Vagina (tissue), 2 donors: ENCODE results near the gene LRMDA. TPM values are rescaled to one million over a fixed set of nuclear protein-coding genes. Genes with fewer than 3 reads are reported as not detected.

Experiments
- DNase-seq, 2 donors: peaks; one replicate each; pipeline ENCODE4 v3.0.0-alpha.2; 2017; ENCODE audit errors: extremely low spot score in 2 of 2
- H3K27ac ChIP-seq: fragments of 200-600 bp; sonication (generic); one replicate; pipeline ENCODE4 v1.5.1; 2019
- H3K27me3 ChIP-seq: fragments of 200-600 bp; sonication (generic); one replicate; pipeline ENCODE4 v1.5.1; 2019
- H3K36me3 ChIP-seq, 2 donors: fragments of 200-600 bp; sonication (generic); one replicate each; pipeline ENCODE4 v1.5.1; 2017 to 2019
- H3K4me1 ChIP-seq: fragments of 200-600 bp; sonication (generic); one replicate; pipeline ENCODE4 v1.5.1; 2019
- H3K4me3 ChIP-seq, 2 donors: fragments of 200-600 bp; sonication (generic); 1 replicate in 1 of 2; 2 replicates in 1 of 2; pipeline ENCODE4 v1.5.1; 2016 to 2019
- H3K9me3 ChIP-seq: fragments of 200-600 bp; sonication (generic); one replicate; pipeline ENCODE4 v1.5.1; 2019
- CTCF ChIP-seq, 3 experiments: fragments of 450-650 bp in 2 of 3; fragments of 200-600 bp in 1 of 3; sonication (generic) in 1 of 3; IDR thresholded peaks; one replicate each; pipeline ENCODE4 v1.5.1; 2017 to 2019; ENCODE audit warnings: antibody characterized with exemption in 3 of 3, mild to moderate bottlenecking in 2 of 3, moderate library complexity in 2 of 3
- POLR2A ChIP-seq, 2 donors: fragments of 450-650 bp; IDR thresholded peaks; one replicate each; pipeline ENCODE4 v1.6.1; 2017; ENCODE audit warnings: antibody characterized with exemption in 2 of 2, mild to moderate bottlenecking in 2 of 2, moderate library complexity in 2 of 2
- POLR2AphosphoS5 ChIP-seq, 2 donors: sonication (generic); formaldehyde crosslinking; IDR thresholded peaks; one replicate each; pipeline ENCODE4 v1.9.0; 2017; ENCODE audit warnings: antibody characterized with exemption in 2 of 2, mild to moderate bottlenecking in 2 of 2, low read depth in 1 of 2; ENCODE audit not compliant: insufficient read depth in 1 of 2
- intact Hi-C: fragments of 100-400 bp; cut with DNase I; formaldehyde crosslinking; loops from one replicate; pipeline ENCODE4 v1.15.1; 2023
- total RNA-seq: library from RNA; depleted of rRNA; stranded (reverse); fragments of >200 nt; gene quantifications from one replicate; pipeline ENCODE4 v1.2.3, GENCODE V29; 2016

LRMDA gene
- total RNA-seq, 1 donor from 2014 or later, result 22.6 TPM

DNA sequence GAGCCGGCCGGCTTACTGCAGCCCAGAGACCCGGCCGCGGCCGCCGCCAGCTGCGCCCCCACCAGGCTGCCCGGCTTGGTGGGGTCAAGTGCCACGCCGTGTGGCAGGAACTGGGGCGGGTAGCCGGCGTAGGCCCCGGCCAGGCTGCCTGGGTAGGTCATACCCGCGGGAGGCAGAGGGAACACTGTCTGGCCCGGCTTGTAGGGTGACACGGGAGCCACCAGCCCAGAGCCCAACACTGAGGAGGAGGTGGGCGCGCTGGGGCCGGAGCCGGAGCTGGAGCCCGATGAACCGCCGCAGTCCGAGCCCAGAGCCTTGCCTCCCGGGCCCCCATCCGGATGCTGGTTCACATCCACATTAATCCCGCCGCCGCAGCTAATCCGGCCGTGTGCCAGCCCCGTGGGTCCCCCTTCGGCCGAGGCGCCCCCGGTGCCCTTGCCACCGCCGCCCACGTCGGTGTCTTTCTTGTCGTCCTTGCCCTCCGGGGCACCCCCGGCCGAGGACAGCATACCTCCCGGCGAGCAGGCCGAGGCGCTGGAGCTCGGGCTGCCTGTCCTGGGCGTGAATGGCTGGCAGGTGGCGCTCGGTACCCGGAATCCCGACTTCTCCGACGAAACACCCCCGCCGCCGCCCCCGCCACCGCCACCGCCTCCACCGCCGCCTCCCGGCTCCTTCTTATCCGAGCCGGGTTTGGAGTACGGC lies 31.8 kb upstream of the LRMDA start:
- Histone ChIP-seq H3K27me3 (no peaks in the 10 kb centered on the region), H3K9me3 (no peaks in the 10 kb centered on the region), H3K27ac (peak overlapping the region; percentile 99), H3K4me1 (peaks cover 36% of the 10 kb centered on the region), H3K36me3 (peaks cover 0 to 12% of the 10 kb centered on the region in 2 donors), H3K4me3 (peak overlapping the region; percentile 88 to 99)
- TF ChIP-seq CTCF (IDR thresholded peaks at IDR 0.05) (peak in 2 of 3 experiments; percentile 35), POLR2A (IDR thresholded peaks at IDR 0.05) (no peak), POLR2AphosphoS5 (IDR thresholded peaks at IDR 0.05; ENCODE audit: insufficient read depth in 1 of 2, low read depth in 1 of 2) (peak in 1 of 2 donors; percentile 51)
- no peak for DNase-seq
- intact Hi-C loops, result loop anchor here (5.0 to 10.0 kb wide), 10 partner anchors 68 to 1605 kb away; no protein-coding TSS in a partner anchor

DNA sequence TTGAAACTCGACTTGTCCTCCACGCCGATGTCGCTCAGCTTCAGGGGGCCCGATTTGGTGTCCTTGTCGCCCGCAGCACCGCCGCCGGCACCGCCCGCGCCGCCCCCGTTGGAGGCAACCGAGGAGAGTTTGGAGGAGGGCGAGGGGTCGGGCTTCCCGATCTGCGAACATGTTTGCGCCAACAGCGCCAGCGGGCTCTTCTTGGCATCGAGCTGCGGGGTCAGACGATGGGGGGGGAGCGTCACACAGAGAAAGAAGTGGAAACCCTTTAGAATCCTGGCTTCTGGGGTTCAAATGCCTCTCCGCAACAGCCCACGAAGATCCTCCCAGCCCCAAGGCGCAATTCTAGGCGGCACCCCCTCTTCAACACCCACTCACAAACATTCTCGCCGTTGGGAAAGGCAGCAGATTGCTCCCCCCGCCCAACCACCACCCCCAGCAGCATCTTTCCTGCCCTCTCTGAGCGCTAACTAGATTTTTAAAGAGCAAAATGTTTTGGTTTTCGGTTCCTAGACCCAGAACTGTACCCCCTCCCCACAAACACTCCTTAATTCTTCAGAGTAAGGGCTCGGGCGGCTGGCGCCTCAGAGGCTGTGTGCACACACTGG lies 31.2 kb upstream of the LRMDA start:
- Histone ChIP-seq H3K4me1 (peaks cover 37% of the 10 kb centered on the region), H3K27me3 (no peaks in the 10 kb centered on the region), H3K36me3 (peaks cover 0 to 12% of the 10 kb centered on the region in 2 donors), H3K9me3 (no peaks in the 10 kb centered on the region), H3K27ac (peak overlapping the region; percentile 99), H3K4me3 (peak overlapping the region; percentile 88 to 99)
- intact Hi-C loops, result loop anchor here (5.0 to 10.0 kb wide), 4 partner anchors 67 to 505 kb away; no protein-coding TSS in a partner anchor
- TF ChIP-seq POLR2A (IDR thresholded peaks at IDR 0.05) (peak in 1 of 2 donors; percentile 10), POLR2AphosphoS5 (IDR thresholded peaks at IDR 0.05; ENCODE audit: insufficient read depth in 1 of 2, low read depth in 1 of 2) (no peak), CTCF (IDR thresholded peaks at IDR 0.05) (no peak)
- no peak for DNase-seq

DNA sequence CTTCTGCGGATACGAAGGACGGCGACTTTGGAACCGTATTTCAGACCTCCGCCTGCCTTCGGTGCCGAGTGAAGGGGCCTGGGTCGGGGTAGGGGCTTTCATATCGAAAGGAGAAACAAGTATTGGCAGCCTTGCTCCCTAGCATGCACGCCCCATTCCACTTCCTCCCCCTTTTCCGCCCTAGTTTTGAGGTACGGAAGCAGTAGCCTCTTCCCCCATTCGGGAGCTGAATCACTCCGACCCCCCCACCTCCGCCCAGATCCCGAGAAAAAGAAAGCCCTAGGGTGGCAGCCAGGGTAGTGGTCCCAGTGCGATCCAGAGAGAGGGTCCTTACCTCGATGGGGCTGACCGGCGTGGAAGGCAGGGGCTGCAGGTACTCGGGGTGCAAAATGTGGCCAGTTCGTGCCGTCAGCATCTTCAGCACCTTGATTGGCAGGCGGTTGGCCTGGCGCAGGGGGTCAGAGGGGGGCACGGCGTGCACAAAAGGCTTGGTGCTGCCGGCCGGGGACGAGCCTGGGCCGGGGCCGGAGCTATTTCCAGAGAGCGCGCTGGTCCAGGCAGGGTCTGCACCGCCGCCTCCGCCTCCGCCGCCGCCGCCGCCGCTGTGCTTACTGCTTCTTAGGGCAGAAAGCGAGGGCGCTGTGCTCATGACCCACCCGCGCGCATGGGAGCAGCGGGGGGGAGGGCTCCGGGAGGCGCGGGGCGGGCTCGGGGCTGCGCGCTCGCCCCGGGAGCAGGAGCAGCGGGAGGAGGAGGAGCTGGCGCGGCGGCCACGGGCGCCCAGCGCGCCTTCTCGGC lies 30.5 kb upstream of the LRMDA start:
- H3K9me3 ChIP-seq, result no peaks in the 10 kb centered on the region
- no peak for DNase-seq
- H3K27ac ChIP-seq, result peak overlapping the region; percentile 99
- peak overlapping the region; percentile 88 to 99 for H3K4me3 ChIP-seq
- intact Hi-C loops, result loop anchor here (5.0 to 10.0 kb wide), 4 partner anchors 66 to 504 kb away; no protein-coding TSS in a partner anchor
- peaks cover 0 to 12% of the 10 kb centered on the region in 2 donors for H3K36me3 ChIP-seq
- H3K27me3 ChIP-seq, result no peaks in the 10 kb centered on the region
- peak in 1 of 2 donors; percentile 38 for TF ChIP-seq POLR2AphosphoS5 (IDR thresholded peaks at IDR 0.05; ENCODE audit: insufficient read depth in 1 of 2, low read depth in 1 of 2)
- TF ChIP-seq CTCF (IDR thresholded peaks at IDR 0.05), result no peak
- peaks cover 40% of the 10 kb centered on the region for H3K4me1 ChIP-seq

DNA sequence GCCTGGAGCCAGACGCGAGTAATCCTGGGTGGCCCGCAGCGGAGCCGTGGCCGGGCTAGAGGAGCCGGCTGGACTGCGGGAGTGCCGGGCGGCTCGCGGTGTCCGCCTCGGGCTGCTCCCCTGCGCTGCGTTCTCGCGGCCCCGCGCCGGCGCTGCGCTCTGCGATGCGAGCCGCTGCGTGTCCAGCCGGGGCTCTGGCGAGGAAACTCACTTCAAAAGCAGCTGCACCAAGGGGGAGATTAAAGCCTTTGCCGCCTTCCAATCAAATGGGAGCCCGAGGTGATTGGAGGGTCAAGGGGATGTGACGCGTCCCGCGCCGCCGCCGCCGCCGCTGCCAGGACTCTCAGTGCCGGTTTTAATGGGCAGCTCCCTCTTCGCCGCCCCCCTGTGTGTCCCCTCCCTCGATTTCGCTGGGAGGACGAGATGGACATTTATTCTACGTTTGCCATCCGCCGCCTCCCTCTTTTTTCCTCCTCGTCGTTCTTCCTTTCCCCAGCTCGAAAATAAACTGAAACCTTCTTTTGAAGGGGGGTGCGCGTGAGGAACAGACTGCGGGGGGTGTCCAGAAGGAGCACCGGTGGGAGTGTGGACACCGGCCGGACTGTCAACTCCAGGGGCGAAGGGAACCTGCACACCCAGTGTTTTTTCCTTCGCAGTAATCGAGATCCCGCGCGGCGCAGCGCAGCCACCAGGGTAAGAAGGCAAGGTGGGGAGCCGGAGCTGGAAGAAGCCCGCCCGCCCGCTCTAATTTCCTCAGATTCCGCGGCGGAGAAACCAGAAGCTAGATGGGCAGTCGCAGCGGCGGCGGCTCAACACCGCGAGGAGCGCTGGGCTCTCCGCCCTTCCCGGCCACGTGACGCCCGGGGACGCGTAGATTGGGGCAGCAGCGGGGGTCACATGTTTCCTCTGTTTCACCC lies 29.6 kb upstream of the LRMDA start, which contains the start of gene ZNF503:
Gene ZNF503 (minus strand): TSS at position 196 of the 917 bp plus-strand sequence. CDS start 345 bp downstream, outside the sequence.
- peak in 1 of 2 donors; percentile 99 for DNase-seq
- peaks cover 40% of the 10 kb centered on the region for H3K4me1 ChIP-seq
- no peaks in the 10 kb centered on the region for H3K27me3 ChIP-seq
- peak within 1 kb of the TSS; percentile 88 to 99 for H3K4me3 ChIP-seq
- intact Hi-C loops, result loop anchor here (5.0 to 10.0 kb wide), 4 partner anchors 65 to 503 kb away; no protein-coding TSS in a partner anchor
- H3K36me3 ChIP-seq, result peaks cover 0 to 12% of the 10 kb centered on the region in 2 donors
- no peaks in the 10 kb centered on the region for H3K9me3 ChIP-seq
- H3K27ac ChIP-seq, result peak within 1 kb of the TSS; percentile 99
- TF ChIP-seq POLR2AphosphoS5 (IDR thresholded peaks at IDR 0.05; ENCODE audit: insufficient read depth in 1 of 2, low read depth in 1 of 2), result peak; percentile 70 to 91
- TF ChIP-seq POLR2A (IDR thresholded peaks at IDR 0.05), result peak; percentile 40 to 95
- peak in 1 of 3 experiments; percentile 51 for TF ChIP-seq CTCF (IDR thresholded peaks at IDR 0.05)
